ENCODE results near the gene SPHK2.
"Not testable (repeated sequence)": the region's sequence is repeated elsewhere in the genome, so short reads cannot be mapped to it uniquely, and the experiment has no call there.

The SPHK2 gene

GRCh38 chr19:48660852-48661710 lies 41.8 kb downstream of the SPHK2 start:
- DNase-seq (ENCODE audit: low spot score), result peak; percentile 86

- no peak for DNase-seq (ENCODE audit: low spot score)
Measured at GRCh38 chr19:48661711-48662090, 42.4 kb downstream of the SPHK2 start.

GRCh38 chr19:48663667-48664066 lies 44.4 kb downstream of the SPHK2 start:
- DNase-seq (ENCODE audit: low spot score), result no peak

GRCh38 chr19:48664476-48664875 lies 45.2 kb downstream of the SPHK2 start:
- no peak for DNase-seq (ENCODE audit: low spot score)

- no peak for DNase-seq (ENCODE audit: low spot score)
Measured at GRCh38 chr19:48665786-48666185, 46.5 kb downstream of the SPHK2 start.

GRCh38 chr19:48668332-48668731 lies 49.0 kb downstream of the SPHK2 start:
- DNase-seq (ENCODE audit: low spot score), result no peak

- no peak for DNase-seq (ENCODE audit: low spot score)
Measured at GRCh38 chr19:48668761-48669160, 49.5 kb downstream of the SPHK2 start.

- DNase-seq (ENCODE audit: low spot score), result no peak
Measured at GRCh38 chr19:48669903-48670668, 50.8 kb downstream of the SPHK2 start.

- DNase-seq (ENCODE audit: low spot score), result no peak
Measured at GRCh38 chr19:48670699-48671445, 51.6 kb downstream of the SPHK2 start.

GRCh38 chr19:48671446-48671995 lies 52.2 kb downstream of the SPHK2 start:
- no peak for DNase-seq (ENCODE audit: low spot score)

- DNase-seq (ENCODE audit: low spot score), result no peak
Measured at GRCh38 chr19:48672994-48673393, 53.7 kb downstream of the SPHK2 start, which contains the start of gene NTN5. NTN5 (minus strand) TSS chr19:48673017; CDS start chr19:48670986, 2,031 bp downstream.

- DNase-seq (ENCODE audit: low spot score), result no peak
Measured at GRCh38 chr19:48673436-48674100, 54.3 kb downstream of the SPHK2 start.

- DNase-seq (ENCODE audit: low spot score), result no peak
Measured at GRCh38 chr19:48674216-48674809, 55.0 kb downstream of the SPHK2 start.

GRCh38 chr19:48674921-48675824 lies 55.9 kb downstream of the SPHK2 start:
- DNase-seq (ENCODE audit: low spot score), result peak; percentile 83

GRCh38 chr19:48676487-48676886 lies 57.2 kb downstream of the SPHK2 start:
- no peak for DNase-seq (ENCODE audit: low spot score)

GRCh38 chr19:48676887-48677286 lies 57.6 kb downstream of the SPHK2 start:
- no peak for DNase-seq (ENCODE audit: low spot score)

GRCh38 chr19:48678201-48678600 lies 58.9 kb downstream of the SPHK2 start:
- no peak for DNase-seq (ENCODE audit: low spot score)

GRCh38 chr19:48680006-48680405 lies 60.7 kb downstream of the SPHK2 start:
- DNase-seq (ENCODE audit: low spot score), result not testable (repeated sequence)

All from CD4-positive, alpha-beta T cell treated with Interleukin-2 at 100 ng/mL for 4 hours (primary cell).